ENCODE data around the gene NFE2L1. TPM values are rescaled to one million over a fixed set of nuclear protein-coding genes. Genes with fewer than 3 reads are reported as not detected.
A peak's percentile ranks its signal among the peaks of the same experiment; 100 is the strongest.

Gene NFE2L1
- total and polyA plus RNA-seq, 9 of the 15 experiments (the other 6 are each of a cell fraction or from before 2014, with no cell fraction given) = 2.0 to 68.6 (median 39.7) TPM

- TF ChIP-seq ZBTB34 (CRISPR knock-in tag; IDR thresholded peaks at IDR 0.05) = no peak
- TF ChIP-seq MAFG (tag; conservative IDR thresholded peaks at IDR 0.05) = no peak
- no peak for TF ChIP-seq HNRNPK (IDR thresholded peaks at IDR 0.05; ENCODE audit: low read depth, low read length, poor library complexity, severe bottlenecking)
- no peak for TF ChIP-seq RFX1 (IDR thresholded peaks at IDR 0.05)
- TF ChIP-seq MNT (conservative IDR thresholded peaks at IDR 0.05) = peak in 1 of 2 experiments; percentile 45; a peak in 1 of 4 replicates
- TF ChIP-seq ESRRA (IDR thresholded peaks at IDR 0.05; ENCODE audit: borderline replicate concordance, low read depth) = no peak
- no peak for TF ChIP-seq FOXP4 (CRISPR knock-in tag; IDR thresholded peaks at IDR 0.05; ENCODE audit: borderline replicate concordance)
- no peak for TF ChIP-seq ZNF586 (CRISPR knock-in tag; conservative IDR thresholded peaks at IDR 0.05)
- TF ChIP-seq FOXA3 (CRISPR knock-in tag; conservative IDR thresholded peaks at IDR 0.05 in 1 of 2, IDR thresholded peaks at IDR 0.05 in 1 of 2) = no peak
- no peak for TF ChIP-seq CCNT2 (IDR thresholded peaks at IDR 0.05; ENCODE audit: borderline replicate concordance, extremely low read depth, insufficient read length, low read depth, low read length)
- no peak for TF ChIP-seq ETV6 (IDR thresholded peaks at IDR 0.05; ENCODE audit: borderline replicate concordance in 1 of 2, low read depth in 2 of 2, low read length in 1 of 2)
- TF ChIP-seq ETV6 (CRISPR knock-in tag; IDR thresholded peaks at IDR 0.05; ENCODE audit: borderline replicate concordance) = no peak
- TF ChIP-seq SP2 (IDR thresholded peaks at IDR 0.05; ENCODE audit: extremely low read depth, low read depth, low read length, poor library complexity, severe bottlenecking) = no peak
- no peak for TF ChIP-seq CHAMP1 (IDR thresholded peaks at IDR 0.05)
- TF ChIP-seq KHSRP (IDR thresholded peaks at IDR 0.05) = no peak
- TF ChIP-seq PRPF4 (IDR thresholded peaks at IDR 0.05; ENCODE audit: insufficient read depth, low read depth, low read length, poor library complexity, severe bottlenecking) = no peak
- TF ChIP-seq HBP1 (CRISPR knock-in tag; IDR thresholded peaks at IDR 0.05) = no peak
These were observed 21.4 kb upstream of the NFE2L1 start (continued) for GRCh38 chr17:48026502-48027321.
